ENCODE results near the gene SCN9A. TPM values are rescaled to one million over a fixed set of nuclear protein-coding genes. Genes with fewer than 3 reads are reported as not detected.

SCN9A gene
- 2.3 to 4.5 TPM (median 3.7 TPM) in 5 replicates for total RNA-seq (2022; extraction: Qiagen RNA extraction)

GRCh38 chr2:166375736-166376487, at the start of gene SCN9A:
Gene SCN9A (minus strand): TSS chr2:166375944. CDS start chr2:166311756, 64,188 bp downstream.

Other genes with a start within 250 kb of the SCN9A start
- not detected in 5 replicates for gene SCN1A, start 247.9 kb downstream of the SCN9A start, total RNA-seq (2022; extraction: Qiagen RNA extraction)
- gene SCN7A, start 118.3 kb upstream of the SCN9A start, total RNA-seq (2022; extraction: Qiagen RNA extraction): not detected in 5 replicates

All from A549 treated with AZD2906 at 1 μM for 4 hours (cell line).